Measurements from ENCODE around the gene KCTD6.

The KCTD6 gene

DNA sequence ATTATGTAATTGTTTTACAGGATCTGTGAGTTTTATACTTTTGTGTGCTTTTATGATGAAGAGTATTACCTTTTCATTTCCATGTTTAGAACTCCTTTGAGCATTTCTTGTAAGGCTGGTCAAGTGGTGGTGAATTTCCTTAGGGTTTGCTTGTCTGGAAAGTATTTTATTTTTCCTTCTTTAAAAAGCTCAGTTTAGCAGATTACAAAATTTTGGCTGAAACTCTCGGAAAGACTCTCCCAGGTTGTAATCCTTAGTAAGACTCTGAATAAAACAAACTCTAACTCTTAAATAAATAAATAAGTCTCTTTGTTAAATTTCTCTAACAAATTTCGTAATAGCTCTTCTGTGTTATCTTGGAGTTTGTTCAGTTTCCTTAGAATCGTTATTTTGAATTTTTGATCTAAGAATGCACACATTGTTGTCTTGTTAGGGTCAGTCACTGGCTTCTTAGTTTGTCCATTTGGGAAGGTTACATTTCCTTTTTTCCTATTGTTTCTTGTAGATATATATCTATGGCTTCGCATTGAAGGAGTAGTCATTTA lies 59.8 kb downstream of the KCTD6 start:
- in situ Hi-C loops (cut with MboI; ENCODE audit: low sequenced_read_pairs) = no loop called here
